Stimulated activated naive CD8-positive, alpha-beta T cell treated with anti-CD3 and anti-CD28 coated beads, Interleukin-15, Interleukin-2, amounts not matched to agents 100 U/mL and 50 U/mL, for 24 hours (primary cell): Measurements from ENCODE around the gene SRC.

ENCODE experiments used
- ATAC-seq: fragments of 150-1000 bp; cut with Tn5 transposase; one replicate; pipeline ENCODE4 v1.10.0; 2021
- DNase-seq: peaks from one replicate; pipeline ENCODE4 v3.0.0; 2021

SRC gene

DNA sequence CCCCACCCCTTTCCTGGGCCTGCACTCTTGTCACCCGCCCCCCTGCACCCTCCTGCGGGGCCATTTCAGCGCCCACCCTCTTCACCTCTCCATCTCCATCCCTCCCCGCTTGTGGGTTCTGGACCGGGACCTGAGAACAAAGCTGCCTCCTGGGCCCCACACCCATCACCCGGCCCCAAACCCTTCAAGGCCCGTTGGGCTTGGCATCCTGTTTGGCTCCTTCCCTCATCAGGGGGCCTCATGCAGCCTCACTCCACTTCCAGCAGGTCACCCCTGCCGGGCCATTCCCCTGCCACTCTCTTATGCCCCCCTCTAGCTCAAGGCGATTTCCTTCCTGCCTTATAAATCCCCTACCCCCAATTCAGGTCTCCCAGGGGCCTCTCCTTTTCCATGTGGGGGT, 67.4 kb downstream of the SRC start:
- ATAC-seq: no peak
- DNase-seq: no peak

GRCh38 chr20:37414224-37415035, 68.5 kb downstream of the SRC start:
- ATAC-seq (no peak), DNase-seq (no peak)

DNA sequence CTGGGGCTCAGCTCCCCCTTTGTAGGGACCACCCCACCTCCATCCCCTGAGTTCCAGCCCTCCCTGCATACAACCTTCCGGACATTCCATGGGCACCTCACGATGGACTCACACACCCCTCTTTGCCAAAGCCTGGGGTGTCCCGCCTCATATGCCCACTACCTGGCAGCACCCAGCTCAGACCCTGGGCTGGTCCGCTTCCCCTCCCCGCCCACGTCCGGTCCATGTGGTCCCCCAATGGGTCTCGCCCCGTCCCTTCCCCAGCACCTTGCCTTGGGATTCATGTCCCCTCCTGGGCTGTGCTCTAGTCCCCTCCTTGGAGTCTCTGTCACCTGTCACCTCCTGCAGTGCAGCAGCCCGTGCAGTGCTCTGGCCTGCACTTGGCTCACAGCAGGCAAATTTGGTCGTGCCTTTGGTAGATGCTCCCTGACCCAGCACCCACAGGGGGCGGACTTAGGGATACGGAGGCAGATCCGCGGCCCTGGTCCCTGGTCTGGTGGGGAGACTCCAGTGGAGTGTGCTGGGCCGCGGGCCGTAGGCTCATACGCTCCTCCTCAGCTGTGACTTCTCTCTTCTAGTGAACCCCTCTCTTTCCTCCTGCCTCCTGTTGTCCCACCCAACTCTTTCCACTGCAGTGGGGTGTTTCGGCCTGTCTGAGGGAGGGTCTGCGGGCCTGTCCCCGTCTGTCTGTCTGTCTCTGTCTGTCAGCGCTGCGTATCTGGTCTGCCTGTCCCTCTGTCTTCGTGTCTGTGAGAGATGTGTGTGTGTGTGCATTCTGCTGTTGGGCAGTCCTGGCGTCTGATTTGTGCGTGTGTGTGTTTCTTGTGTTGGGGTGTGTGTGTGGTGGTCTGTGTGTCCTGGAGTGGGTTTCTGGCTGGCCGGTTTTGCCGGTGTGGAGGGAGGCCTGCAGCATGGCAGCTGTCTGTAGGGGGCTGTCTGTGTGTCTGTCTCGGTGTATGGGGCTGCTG, 69.5 kb downstream of the SRC start:
- no peak for DNase-seq
- no peak for ATAC-seq

DNA sequence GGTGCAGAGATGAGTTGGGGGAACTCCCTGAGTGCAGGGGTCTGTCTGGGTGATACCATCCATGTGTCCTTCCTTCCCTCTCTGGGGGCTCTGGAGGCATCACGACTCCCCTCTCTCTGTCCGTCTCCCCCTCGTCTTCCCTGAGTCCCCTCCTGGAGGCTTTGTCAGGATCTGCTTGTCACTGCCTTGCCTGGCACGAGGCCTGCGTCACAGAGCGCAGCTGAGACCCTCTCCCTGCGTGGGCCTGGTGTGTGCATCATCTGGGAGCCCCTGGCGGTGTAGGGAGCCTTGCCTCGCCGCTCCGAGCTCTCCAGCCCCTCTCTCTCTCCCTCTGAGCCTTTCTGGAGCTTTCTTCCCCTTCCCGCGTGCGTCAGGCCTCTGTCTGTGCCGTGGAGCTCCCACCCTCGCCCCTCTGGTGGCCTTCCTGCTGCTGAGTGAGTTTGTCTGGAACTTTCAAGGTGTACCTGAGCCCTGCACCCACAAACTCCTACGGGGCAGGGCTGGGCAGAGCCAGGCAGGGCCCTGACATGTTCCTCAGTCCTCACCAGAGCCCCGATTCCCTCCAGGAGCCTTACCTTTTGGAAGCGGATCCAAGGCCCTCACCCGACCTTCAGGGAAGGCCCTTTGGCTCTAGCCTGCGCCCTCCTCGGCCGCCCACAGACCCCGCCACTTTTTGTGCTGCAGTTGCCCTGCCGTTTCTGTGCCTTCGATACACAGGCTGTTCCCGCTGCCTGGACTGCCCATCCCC, 70.3 kb downstream of the SRC start:
- no peak for ATAC-seq

GRCh38 chr20:37416848-37417616, 71.1 kb downstream of the SRC start:
- DNase-seq (no peak), ATAC-seq (no peak)

More for the DNA sequence above, 70.3 kb downstream of the SRC start:
- DNase-seq: no peak

DNA sequence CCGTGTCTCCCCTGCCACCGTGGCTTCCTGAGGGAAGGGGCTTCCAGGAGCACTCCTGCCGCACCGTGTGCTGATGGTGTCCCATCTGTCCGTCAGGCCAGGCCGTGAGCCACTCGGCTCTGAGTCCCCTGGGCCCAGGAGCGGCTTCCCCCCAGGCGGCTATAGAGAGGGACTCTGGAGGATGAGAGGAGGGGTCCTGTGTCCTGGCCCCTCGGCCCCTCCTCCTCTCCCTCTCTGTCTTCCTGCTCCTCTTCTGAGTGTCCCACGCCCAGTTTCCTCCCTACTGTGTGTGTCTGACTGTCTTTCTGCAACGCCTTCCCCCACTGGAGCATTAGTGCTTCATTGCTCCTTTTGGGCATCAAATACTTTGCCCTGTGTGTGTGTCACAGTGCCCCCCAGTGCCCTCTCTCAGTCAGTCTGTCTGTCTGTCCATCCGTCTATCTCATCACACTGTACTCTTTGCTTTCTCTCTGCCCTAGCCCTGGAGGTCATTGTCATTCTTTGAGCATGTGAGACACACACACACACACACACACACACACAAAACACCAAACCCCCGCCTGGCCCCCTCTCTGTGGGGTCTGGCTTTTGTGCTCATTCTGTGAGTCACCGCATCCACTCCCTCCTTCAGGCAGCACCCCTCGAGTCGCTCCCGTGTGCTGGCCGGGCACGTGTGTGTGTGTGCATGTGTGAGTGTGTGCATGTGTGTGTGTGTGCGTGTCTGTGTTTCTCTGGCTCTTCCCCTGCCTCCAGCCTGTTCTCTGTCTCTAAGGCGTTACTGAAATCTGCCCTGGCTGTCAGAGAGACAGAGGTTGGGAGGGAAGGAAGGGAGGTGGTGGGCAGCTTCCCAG, 71.9 kb downstream of the SRC start:
- DNase-seq: no peak
- no peak for ATAC-seq

GRCh38 chr20:37418591-37419109, 72.7 kb downstream of the SRC start:
- ATAC-seq: no peak

GRCh38 chr20:37419307-37419706, 73.4 kb downstream of the SRC start:
- ATAC-seq: no peak
- DNase-seq: no peak

More at GRCh38 chr20:37418591-37419109, 72.7 kb downstream of the SRC start:
- no peak for DNase-seq

GRCh38 chr20:37419774-37420542, 74.0 kb downstream of the SRC start:
- ATAC-seq (no peak), DNase-seq (no peak)

DNA sequence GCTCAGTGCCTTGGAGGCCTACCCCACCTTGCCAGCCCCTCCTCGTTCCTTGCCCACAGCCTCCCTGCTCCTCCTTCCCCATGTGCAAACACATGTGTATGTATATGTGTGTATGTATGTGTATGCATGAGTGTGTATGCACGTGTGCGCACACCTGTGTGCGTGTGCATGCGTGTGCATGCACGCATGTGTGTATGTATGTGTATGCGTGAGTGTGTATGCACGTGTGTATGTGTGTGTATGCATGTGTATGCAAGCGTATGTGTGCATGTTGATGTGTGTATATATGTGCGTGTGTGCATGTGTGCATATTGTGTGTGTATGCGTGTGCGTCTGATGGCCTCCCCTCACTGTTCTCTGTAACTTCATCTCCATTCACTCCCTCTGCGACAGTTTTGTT, 74.7 kb downstream of the SRC start:
- DNase-seq: no peak
- ATAC-seq: no peak

- ATAC-seq: no peak
- DNase-seq: no peak
Observed at GRCh38 chr20:37421060-37421905, 75.3 kb downstream of the SRC start.

DNA sequence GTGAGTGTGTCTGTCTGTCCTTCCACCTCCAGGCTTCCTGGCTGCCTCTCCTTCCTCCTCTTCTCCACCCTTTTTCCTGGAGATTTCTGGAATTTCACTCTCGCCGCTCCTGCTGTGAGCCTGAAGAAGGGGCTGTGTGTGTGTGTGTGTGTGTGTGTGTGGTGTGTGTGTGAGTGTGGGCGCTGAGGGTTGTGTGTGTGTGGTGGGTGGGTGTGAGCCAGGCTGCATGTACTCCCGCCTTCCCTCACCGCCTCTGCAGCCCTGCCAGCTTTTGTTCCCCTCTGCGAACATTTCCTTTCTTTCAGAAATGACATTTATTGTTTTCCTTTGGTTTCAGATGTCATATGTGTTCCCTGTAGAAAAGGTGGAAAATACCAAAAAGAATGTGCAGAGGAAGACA, 76.0 kb downstream of the SRC start:
- DNase-seq (no peak), ATAC-seq (no peak)

GRCh38 chr20:37422791-37423286, 76.9 kb downstream of the SRC start:
- ATAC-seq: no peak
- DNase-seq: no peak

DNA sequence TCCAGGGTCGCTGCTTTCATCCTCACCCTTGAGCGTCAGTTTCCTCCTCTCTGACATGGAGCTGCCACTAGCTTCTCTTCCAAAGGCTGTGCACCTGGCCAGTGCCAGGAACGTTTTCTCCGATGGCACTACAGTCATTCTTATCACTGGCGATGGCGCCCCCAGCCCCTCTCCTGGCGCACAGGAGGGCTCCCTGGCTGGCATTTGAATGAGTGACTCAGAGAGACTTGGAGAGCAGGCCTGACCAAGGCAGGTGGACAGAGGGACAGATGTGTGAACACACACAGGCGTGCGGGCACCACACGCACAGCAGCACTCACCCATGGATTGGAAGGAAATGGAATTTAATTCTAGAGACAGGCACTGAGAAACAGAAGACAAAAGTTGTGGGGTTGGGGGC, 77.6 kb downstream of the SRC start:
- no peak for DNase-seq
- no peak for ATAC-seq

GRCh38 chr20:37424062-37424851, 78.3 kb downstream of the SRC start:
- ATAC-seq (no peak), DNase-seq (no peak)

- ATAC-seq (no peak), DNase-seq (no peak)
Observed at GRCh38 chr20:37425103-37425625, 79.2 kb downstream of the SRC start.

DNA sequence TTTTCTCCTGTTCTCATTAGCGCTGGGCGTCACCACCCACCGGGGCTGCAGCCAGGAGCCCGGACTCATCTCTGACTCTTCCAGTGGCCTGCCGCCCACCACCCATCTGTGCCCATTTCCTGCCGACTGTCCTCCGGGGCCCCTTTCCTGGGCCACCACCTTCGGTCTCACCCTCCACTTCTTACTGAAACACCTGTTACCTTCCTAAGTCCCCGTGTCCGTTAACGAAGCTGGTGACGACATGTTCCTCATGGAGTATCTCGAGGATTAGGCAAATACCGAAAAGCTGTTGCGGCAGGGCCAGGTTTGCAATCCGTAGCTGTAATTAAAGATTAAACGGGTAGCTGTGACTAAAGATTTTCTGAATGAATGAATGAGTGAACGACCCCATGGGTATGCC, 80.2 kb downstream of the SRC start:
- ATAC-seq (no peak), DNase-seq (no peak)
